CD4-positive, alpha-beta T cell treated with Interleukin-4 for 4 hours (primary cell): ENCODE results near the gene IL5RA.

Experiments used
- DNase-seq: peaks from one replicate; pipeline ENCODE4 v3.0.0-alpha.2; 2020

IL5RA gene, protein sequence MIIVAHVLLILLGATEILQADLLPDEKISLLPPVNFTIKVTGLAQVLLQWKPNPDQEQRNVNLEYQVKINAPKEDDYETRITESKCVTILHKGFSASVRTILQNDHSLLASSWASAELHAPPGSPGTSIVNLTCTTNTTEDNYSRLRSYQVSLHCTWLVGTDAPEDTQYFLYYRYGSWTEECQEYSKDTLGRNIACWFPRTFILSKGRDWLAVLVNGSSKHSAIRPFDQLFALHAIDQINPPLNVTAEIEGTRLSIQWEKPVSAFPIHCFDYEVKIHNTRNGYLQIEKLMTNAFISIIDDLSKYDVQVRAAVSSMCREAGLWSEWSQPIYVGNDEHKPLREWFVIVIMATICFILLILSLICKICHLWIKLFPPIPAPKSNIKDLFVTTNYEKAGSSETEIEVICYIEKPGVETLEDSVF

DNA sequence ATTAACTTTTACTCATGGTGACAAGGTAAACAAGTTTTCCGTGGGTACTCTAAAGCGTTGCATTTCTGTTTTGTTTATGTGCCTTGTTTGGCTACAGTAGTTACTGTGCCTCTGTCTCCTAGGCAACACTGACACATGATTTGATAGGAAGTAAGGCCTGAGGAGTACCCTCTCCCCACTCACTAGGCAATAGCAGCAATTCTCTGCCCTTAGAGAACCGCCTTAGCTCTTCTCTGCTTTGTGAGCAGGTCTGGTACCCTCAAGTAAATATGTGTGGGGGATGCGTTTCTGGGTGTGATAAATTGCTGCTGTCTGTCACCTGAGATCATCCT, at the start of gene IL5RA:
Gene IL5RA, minus strand, starts transcription at position 76 of the 332 bp plus-strand sequence. CDS start 5,390 bp downstream, outside the sequence.
- DNase-seq, result peak; percentile 86

DNA sequence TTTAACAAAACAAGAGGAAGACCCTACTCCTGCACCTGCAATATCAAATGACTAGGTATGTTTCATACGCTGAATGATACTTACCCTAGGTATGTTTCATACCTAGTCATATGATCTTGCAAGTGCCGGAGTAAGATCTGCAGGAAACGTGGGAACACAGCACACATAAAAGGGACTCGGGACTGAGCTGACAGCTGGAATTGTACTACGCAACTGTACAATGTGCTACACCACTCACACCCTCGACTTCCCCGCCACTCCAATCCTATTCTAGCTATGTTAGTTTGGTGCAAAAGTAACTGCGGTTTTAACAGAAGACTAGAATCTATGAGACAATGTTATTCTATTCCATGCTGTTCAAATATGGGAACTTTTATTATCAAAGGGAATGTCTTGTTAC, 47.3 kb upstream of the IL5RA start:
- no peak for DNase-seq

DNA sequence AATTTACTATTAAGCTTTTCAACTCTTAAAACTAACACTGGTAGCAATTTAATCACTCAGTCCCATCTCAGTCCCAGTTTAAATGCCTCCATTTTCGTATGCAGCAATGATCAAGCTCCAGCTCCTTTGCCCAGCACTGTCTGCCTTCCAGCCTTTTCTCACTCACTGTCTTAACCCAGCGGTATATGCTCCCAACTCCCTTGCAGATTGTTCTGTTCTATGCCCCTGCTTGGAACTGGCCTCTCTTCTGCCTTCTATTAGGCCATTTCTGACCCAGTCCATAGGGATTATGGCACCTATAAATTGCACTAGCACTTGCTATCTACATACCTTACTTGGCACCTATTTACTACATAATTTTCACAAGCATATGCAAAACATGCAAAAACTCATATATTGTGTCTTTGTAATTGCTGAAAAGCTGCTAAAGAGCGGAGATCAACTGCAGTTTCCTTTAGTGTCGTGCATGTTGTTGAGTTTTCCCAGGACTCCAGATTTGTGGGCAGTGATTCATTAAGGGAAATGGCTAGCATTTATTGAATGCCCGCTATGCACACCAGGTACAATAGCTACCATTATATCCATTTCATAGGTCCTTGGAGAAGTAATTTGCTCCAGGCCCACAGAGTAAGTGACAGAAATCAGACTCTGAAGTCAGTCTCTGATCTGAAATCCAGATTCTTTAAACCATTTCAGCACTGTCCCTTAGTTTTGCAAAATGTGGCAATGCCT, 44.9 kb upstream of the IL5RA start:
- no peak for DNase-seq

GRCh38 chr3:3151513-3151912, 41.3 kb upstream of the IL5RA start:
- no peak for DNase-seq

DNA sequence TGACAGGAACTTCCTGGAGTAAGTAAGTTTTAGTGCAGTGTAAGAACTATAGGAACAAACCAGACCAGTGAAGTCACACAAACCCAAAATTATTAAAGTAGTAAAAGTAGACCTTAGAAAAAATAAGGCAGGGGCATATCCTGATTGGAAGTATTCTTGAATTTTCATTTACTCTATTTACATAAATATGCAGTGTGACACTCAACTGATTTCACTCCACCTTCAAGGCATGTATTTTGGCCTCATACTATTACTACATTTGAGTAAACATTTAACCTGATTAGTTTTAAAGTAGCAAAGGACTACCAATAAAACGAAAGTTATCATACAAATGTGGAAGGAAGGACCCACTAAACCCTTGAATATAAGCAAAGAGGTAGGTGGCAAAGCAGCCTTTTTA, 39.4 kb upstream of the IL5RA start:
- DNase-seq, result no peak

DNA sequence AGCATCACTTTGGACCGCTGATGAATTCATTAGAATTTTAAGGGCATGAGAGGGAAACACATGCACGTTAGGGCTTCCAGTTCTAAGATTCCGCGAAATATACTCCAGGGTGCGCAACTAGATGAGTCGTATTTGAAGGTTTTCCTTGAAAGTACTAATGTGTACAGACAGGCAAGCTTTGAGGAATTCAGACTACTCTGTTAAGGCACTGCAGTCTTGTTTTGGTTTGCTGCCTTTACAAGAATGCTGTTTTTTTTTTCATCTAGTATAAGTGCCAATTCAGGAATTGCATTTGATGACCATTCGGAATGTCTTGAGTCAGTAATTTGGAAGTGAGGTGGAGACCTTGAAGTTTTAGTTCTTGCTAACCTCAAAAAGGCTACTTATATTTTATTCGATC, 35.7 kb upstream of the IL5RA start:
- no peak for DNase-seq

- DNase-seq, result no peak
Observed at GRCh38 chr3:3141939-3142338, 31.8 kb upstream of the IL5RA start.

GRCh38 chr3:3137526-3137925, 27.4 kb upstream of the IL5RA start:
- no peak for DNase-seq

GRCh38 chr3:3134750-3135448, 24.7 kb upstream of the IL5RA start:
- DNase-seq, result peak; percentile 37

DNA sequence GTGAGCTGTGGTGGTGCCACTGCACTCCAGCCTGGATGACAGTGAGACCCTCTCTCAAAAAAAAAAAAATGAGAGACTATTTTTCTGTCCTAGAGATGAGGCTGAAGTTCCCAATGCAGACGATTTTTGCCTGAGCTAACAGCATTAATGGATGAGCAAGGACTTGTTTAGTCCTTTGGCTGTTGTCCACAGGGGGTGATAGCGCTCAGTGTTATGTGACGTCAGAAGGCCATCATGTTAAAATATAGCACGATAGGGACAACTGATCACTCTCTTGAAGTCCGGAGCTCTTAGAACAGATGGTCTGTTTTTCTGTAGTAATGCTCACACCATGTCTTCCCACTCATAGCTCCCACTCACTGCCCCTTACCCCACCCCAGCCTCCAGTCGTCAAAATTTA, 23.3 kb upstream of the IL5RA start:
- DNase-seq, result no peak

GRCh38 chr3:3129579-3129978, 19.4 kb upstream of the IL5RA start:
- DNase-seq, result no peak

DNA sequence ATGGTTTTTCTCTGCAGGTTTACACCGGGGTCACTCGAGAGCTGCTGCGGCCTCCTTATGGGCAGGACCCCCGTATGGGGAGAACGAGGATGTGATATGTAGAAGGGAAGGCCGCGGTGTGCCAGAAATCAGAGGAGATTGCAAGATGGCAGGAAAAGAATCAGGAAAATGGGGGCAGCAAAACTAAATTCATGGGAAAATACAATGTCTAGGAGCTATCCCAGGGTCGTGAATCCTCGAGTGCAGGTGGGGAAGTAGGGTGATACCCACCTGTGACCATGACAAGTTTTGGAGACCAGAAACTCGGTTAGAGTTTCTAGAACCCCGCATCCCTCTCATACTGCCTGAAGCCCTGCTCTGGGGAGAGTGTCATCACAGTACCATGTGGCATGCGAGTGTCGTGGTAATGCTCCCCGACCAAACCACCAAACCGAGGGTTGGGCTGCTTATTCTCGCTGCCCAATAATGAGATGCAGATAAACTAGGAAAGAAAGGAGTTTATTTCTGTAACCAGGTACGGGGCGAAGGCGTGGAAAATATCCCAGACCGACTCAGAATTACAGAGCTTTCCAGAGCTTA, 17.3 kb upstream of the IL5RA start:
- peak; percentile 46 for DNase-seq

DNA sequence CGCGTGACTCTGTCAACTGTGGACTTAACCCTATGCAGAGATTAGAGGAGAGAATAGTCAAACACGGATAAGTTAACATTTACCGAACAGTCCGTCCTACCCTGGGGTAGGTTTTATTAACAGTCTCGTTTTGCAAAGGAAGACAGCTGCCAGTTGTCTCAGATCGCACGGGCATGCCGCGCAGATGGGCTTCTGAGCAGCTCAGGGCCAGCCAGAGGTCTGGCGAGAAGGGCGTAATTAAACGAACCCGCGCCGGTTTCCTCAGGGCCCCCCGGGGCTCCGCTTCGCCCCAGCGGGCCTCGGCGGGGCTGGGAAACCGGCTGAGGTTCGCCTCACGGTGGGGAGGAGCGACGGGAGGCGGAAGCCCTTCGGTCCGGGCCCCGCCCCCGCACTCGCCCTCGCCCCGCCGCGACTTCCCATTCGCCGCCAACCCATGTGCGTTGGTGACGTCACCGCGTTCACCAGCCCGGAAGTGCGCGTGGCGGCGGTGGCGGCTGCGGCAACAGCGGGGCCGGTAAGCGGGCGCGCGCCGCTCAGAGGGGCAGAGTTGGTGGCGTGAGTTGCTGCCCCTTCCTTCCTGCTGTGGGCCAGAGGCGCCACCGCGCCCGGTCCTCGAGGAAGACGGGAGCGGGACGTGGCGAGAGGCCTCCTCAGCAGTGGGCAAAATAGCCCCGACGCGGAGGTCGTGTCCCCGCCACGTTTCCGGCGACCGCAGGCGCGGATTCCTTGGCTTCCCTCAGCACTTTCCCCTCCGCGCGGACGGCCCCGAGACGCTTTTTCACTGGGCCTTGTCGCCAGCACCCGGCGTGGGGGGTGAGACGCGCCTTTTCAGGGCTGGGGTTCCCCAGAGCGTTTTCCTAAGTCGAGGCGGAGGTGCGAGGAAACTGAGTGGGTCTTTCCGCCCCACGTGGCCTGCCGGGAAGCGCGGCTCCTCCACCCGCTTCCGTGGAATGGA, 16.6 kb upstream of the IL5RA start, which contains the start of gene TRNT1:
Gene TRNT1, plus strand, starts transcription at position 464 of the 955 bp plus-strand sequence. CDS start 2,101 bp downstream, outside the sequence.
- DNase-seq, result peak; percentile 93

DNA sequence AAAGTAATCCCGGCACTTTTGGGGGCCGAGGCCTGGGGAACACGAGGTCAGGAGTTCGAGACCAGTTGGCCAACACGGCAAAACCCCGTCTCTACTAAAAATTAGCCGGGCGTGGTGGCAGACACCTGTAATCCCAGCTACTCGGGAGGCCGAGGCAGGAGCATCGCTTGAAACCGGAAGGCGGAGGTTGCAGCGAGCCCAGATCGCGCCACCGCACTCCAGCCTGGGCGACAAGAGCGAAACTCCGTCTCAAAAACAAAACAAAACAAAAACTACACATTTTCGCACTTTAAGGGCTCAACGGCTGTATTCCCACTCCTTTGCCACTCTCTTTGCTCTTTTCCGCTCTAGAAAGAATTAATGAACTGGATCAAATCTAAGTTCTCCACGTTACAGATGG, 15.8 kb upstream of the IL5RA start:
- DNase-seq, result no peak

DNA sequence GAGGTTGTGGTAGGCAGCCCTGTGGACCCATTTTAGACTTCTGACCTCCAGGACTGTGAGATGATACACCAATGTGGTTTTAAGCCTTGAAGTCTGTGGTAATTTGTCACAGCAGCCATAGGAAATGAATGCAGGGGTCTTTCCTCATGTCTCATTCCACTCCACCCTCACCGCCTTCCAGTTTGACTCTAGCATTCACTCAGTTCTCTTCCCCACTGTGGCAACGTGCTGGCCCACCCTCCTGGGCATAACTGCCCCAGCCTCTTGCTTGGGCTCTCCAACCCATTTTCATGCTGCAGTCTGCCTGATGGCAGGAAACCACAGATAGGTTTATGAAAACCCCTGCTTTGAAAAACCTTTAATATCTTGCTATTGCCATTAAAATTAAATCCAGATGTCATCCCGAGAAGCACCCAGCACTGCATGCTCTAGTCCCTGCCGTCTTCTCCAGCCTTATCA, 9.2 kb upstream of the IL5RA start:
- DNase-seq, result peak; percentile 30

GRCh38 chr3:3117651-3118050, 7.5 kb upstream of the IL5RA start:
- DNase-seq, result no peak

DNA sequence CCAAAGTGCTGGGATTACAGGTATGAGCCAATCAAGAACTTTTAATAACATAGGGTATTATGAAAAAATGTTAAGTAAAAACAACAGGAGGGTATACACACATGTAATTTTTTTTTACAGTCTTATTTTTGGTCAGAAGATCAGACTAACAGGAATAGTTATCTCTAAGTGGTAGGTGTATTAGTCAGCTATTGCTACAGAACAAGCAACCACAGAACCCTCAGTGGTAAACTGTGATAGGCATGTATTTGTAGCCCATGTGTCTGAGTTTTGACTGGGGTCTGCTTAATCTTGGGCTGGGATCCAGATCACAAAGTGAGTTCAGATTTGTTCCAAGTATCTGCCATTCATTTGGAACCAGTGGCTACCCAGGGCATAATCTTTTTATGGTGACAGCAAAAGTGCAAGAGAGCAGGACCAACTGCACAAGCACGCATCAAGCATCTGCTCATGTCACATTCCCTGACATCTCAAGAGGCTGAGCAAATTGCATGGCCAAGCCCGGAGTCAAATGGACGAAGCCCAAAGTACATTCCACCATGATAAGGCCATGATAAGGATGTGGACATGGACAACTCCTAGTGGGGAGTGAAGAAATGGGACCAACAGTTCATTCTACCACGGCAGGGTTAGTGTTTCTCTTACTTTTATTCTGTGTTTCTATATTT, 3.0 kb upstream of the IL5RA start:
- DNase-seq, result no peak

DNA sequence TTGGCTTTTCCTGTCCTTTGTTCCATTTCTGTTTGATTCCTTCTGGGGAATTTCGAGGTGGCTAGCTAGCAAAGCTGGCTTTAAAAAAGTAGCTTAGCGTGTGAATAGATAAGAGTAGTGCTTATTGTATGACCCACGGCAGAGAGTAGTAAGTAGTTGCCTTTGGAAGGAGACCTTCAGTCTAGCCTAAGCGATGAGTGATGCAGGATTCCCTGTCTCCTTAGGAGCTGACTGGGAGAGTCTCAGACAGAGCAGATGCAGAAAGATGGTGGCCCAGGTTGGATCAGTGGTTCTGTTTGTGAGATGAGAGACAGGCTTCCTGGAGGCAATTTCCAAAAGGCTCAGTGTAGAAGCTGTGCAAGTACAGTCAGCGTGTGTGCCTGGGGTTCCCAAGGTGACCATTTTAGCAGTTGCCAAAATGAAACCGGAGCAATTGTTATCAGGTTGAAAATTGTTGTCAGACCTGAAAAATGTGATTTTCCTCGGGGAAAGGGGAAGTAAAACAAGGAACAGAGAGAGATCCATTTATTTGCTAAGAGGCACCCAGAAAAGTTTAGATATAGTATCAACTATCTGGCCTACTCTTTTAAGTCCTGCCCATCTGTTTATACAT, 681 bp upstream of the IL5RA start:
- DNase-seq, result no peak

GRCh38 chr3:3109407-3110298, 521 bp downstream of the IL5RA start:
- DNase-seq, result peak; percentile 64

- peak; percentile 29 for DNase-seq
Observed at GRCh38 chr3:3107858-3108257, 2.3 kb downstream of the IL5RA start.
